Measurements from ENCODE around the gene C4orf36.
A peak's percentile ranks its signal among the peaks of the same experiment; 100 is the strongest.

Gene C4orf36

GRCh38 chr4:86833615-86834014, 58.6 kb downstream of the C4orf36 start:
- in situ Hi-C loops (cut with MboI; ENCODE audit: low sequenced_read_pairs) = no loop called here
- Histone ChIP-seq H3K9me3 (no peaks in the 10 kb centered on the region), H3K36me3 (replicated peaks) (no peaks in the 10 kb centered on the region), H3K4me1 (peaks cover 7% of the 10 kb centered on the region), H3K4me3 (no peak overlapping the region), H3K27me3 (ENCODE audit: low read depth) (no peaks in the 10 kb centered on the region)
- no peak for DNase-seq (ENCODE audit: low spot score in 2 of 2)

- in situ Hi-C loops (cut with MboI; ENCODE audit: low sequenced_read_pairs) = no loop called here
- Histone ChIP-seq H3K4me1 (peaks cover 7% of the 10 kb centered on the region), H3K9me3 (no peaks in the 10 kb centered on the region), H3K4me3 (no peak overlapping the region), H3K36me3 (replicated peaks) (no peaks in the 10 kb centered on the region), H3K27me3 (ENCODE audit: low read depth) (no peaks in the 10 kb centered on the region)
- DNase-seq (ENCODE audit: low spot score in 2 of 2) = peak; percentile 39 to 62
Measured at GRCh38 chr4:86831262-86832130, 60.7 kb downstream of the C4orf36 start.
